GM23338 (cell line): Measurements from ENCODE around the gene GUCY1A2. TPM values are rescaled to one million over a fixed set of nuclear protein-coding genes. Genes with fewer than 3 reads are reported as not detected.

Experiments
- ATAC-seq: fragments of 200-7000 bp; cut with Tn5 transposase; 3 replicates; pipeline ENCODE4 v1.9.1; 2020
- DNase-seq: peaks from one replicate; pipeline ENCODE4 v3.0.0-alpha.2; 2015; ENCODE audit warnings: low spot score
- H2AFZ ChIP-seq: fragments of 200-600 bp; sonication (generic); 2 replicates; pipeline ENCODE4 v1.8.0; 2016; ENCODE audit warnings: antibody characterized with exemption, mild to moderate bottlenecking, moderate library complexity
- H3F3A ChIP-seq: fragments of 200-600 bp; sonication (generic); replicated peaks from 2 replicates; pipeline ENCODE4 v1.8.0; 2017; ENCODE audit warnings: antibody characterized with exemption, mixed run types, low read depth
- H3K27ac ChIP-seq: fragments of 200-600 bp; sonication (generic); 2 replicates; pipeline ENCODE4 v1.6.1; 2016; ENCODE audit warnings: low read depth
- H3K27me3 ChIP-seq: fragments of 200-600 bp; sonication (generic); 2 replicates; pipeline ENCODE4 v1.8.0; 2016; ENCODE audit warnings: mild to moderate bottlenecking, mixed run types, moderate library complexity; ENCODE audit not compliant: insufficient read depth
- H3K36me3 ChIP-seq: fragments of 200-600 bp; sonication (generic); 2 replicates; pipeline ENCODE4 v1.8.0; 2016; ENCODE audit warnings: mild to moderate bottlenecking; ENCODE audit not compliant: insufficient read depth
- H3K4me1 ChIP-seq: fragments of 200-600 bp; sonication (generic); 2 replicates; pipeline ENCODE4 v1.8.0; 2016; ENCODE audit warnings: mild to moderate bottlenecking, moderate library complexity; ENCODE audit not compliant: insufficient read depth
- H3K4me2 ChIP-seq: fragments of 200-600 bp; sonication (generic); 2 replicates; pipeline ENCODE4 v1.7.1; 2017; ENCODE audit warnings: mixed run types
- H3K4me3 ChIP-seq: fragments of 200-600 bp; sonication (generic); 2 replicates; pipeline ENCODE4 v1.6.1; 2016; ENCODE audit warnings: mixed run types
- H3K79me2 ChIP-seq: fragments of 200-600 bp; sonication (generic); replicated peaks from 2 replicates; pipeline ENCODE4 v1.8.0; 2017; ENCODE audit warnings: mild to moderate bottlenecking; ENCODE audit not compliant: insufficient read depth
- H3K9me2 ChIP-seq: fragments of 200-600 bp; sonication (generic); 2 replicates; pipeline ENCODE4 v1.8.0; 2017; ENCODE audit not compliant: insufficient read depth
- H4K20me1 ChIP-seq: fragments of 200-600 bp; sonication (generic); replicated peaks from 2 replicates; pipeline ENCODE4 v1.8.0; 2017; ENCODE audit warnings: mild to moderate bottlenecking; ENCODE audit not compliant: insufficient read depth
- H3K27ac Mint-ChIP-seq: 2 replicates; pipeline ENCODE4 v1.8.0; 2020; ENCODE audit warnings: inconsistent platforms, mild to moderate bottlenecking, moderate library complexity, mixed read lengths
- H3K27me3 Mint-ChIP-seq: 3 replicates; pipeline ENCODE4 v1.8.0; 2022; ENCODE audit warnings: low read depth, mild to moderate bottlenecking, moderate library complexity, mixed read lengths, inconsistent platforms; ENCODE audit not compliant: insufficient read depth, poor library complexity
- H3K36me3 Mint-ChIP-seq: 3 replicates; pipeline ENCODE4 v1.8.0; 2021; ENCODE audit warnings: low read depth, mild to moderate bottlenecking, inconsistent platforms, moderate library complexity, mixed read lengths
- H3K4me1 Mint-ChIP-seq: 3 replicates; pipeline ENCODE4 v1.8.0; 2020; ENCODE audit warnings: mild to moderate bottlenecking, inconsistent platforms, mixed read lengths
- H3K4me3 Mint-ChIP-seq: 3 replicates; pipeline ENCODE4 v1.8.0; 2021; ENCODE audit warnings: moderate library complexity, mild to moderate bottlenecking, inconsistent platforms, mixed read lengths
- H3K9me3 Mint-ChIP-seq: 3 replicates; pipeline ENCODE4 v1.8.0; 2020; ENCODE audit warnings: moderate library complexity, mild to moderate bottlenecking, inconsistent platforms, mixed read lengths
- CREB1 ChIP-seq: fragments of 250-450 bp; sonication (Bioruptor Pico); IDR thresholded peaks from 2 replicates; pipeline ENCODE4 v1.5.0; 2020; ENCODE audit warnings: low read depth, mild to moderate bottlenecking, moderate library complexity
- ETS1 ChIP-seq: IDR thresholded peaks from 2 replicates; pipeline ENCODE4 v1.6.1; 2016; ENCODE audit warnings: antibody characterized with exemption
- EZH2 ChIP-seq: fragments of 200-600 bp; sonication (generic); IDR thresholded peaks from one replicate; pipeline ENCODE4 v1.8.0; 2017; ENCODE audit warnings: antibody characterized with exemption, mild to moderate bottlenecking, low read depth; ENCODE audit not compliant: unreplicated experiment
- JUNB ChIP-seq: IDR thresholded peaks from one replicate; pipeline ENCODE4 v1.6.1; 2016; ENCODE audit warnings: antibody characterized with exemption; ENCODE audit not compliant: unreplicated experiment
- POLR2AphosphoS5 ChIP-seq: IDR thresholded peaks from 2 replicates; pipeline ENCODE4 v1.6.1; 2016; ENCODE audit warnings: antibody characterized with exemption, low read depth
- REST ChIP-seq: IDR thresholded peaks from one replicate; pipeline ENCODE4 v1.6.1; 2018; ENCODE audit warnings: antibody characterized with exemption; ENCODE audit not compliant: unreplicated experiment
- STAT1 ChIP-seq: IDR thresholded peaks from one replicate; pipeline ENCODE4 v1.6.1; 2016; ENCODE audit warnings: antibody characterized with exemption; ENCODE audit not compliant: unreplicated experiment
- ZNF114 ChIP-seq: fragments of 250-450 bp; sonication (Bioruptor Pico); IDR thresholded peaks from 2 replicates; pipeline ENCODE4 v1.5.0; 2020; ENCODE audit warnings: mild to moderate bottlenecking, moderate library complexity
- ZNF331 ChIP-seq: fragments of 250-450 bp; sonication (Bioruptor Pico); IDR thresholded peaks from 2 replicates; pipeline ENCODE4 v1.5.0; 2020; ENCODE audit warnings: low read depth, mild to moderate bottlenecking, moderate library complexity
- ZNF462 ChIP-seq: fragments of 250-450 bp; sonication (Bioruptor Pico); IDR thresholded peaks from 2 replicates; pipeline ENCODE4 v1.5.0; 2020; ENCODE audit warnings: mild to moderate bottlenecking, moderate library complexity
- polyA plus RNA-seq: library from polyadenylated mRNA; unstranded; fragments of >200 nt; fragmentation: Nextera tagmentation; extraction: Ambion mirVana; gene quantifications from 2 replicates; pipeline ENCODE4 v1.2.1, GENCODE V29; 2016
- total RNA-seq: library from RNA; depleted of rRNA; stranded (reverse); fragments of >200 nt; shearing (Covaris generic); gene quantifications from 2 replicates; pipeline ENCODE4 v1.2.3, GENCODE V29; 2014

The GUCY1A2 gene
- total and polyA plus RNA-seq, 2 experiments from 2014 or later, result 0.36 to 1.4 TPM

- TF ChIP-seq ZNF462 (CRISPR knock-in tag) (no peak), ZNF331 (no peak)
- Histone ChIP-seq H3K36me3 (no peaks in the 10 kb centered on the region), H3K4me2 (no peak overlapping the region), H2AFZ (no peak overlapping the region), H4K20me1 (no peaks in the 10 kb centered on the region), H3K4me3 (no peak overlapping the region), H3K9me2 (no peaks in the 10 kb centered on the region), H3K4me1 (peaks cover 2% of the 10 kb centered on the region; the same call in 1 of the 2 replicates), H3K79me2 (no peaks in the 10 kb centered on the region), H3K27me3 (no peaks in the 10 kb centered on the region), H3F3A (no peaks in the 10 kb centered on the region), H3K27ac (no peak overlapping the region)
- no peak overlapping the region for H3K27ac Mint-ChIP-seq
- no peaks in the 10 kb centered on the region for H3K4me1 Mint-ChIP-seq
- H3K27me3 Mint-ChIP-seq, result no peaks in the 10 kb centered on the region
- H3K36me3 Mint-ChIP-seq, result no peaks in the 10 kb centered on the region
- H3K9me3 Mint-ChIP-seq, result no peaks in the 10 kb centered on the region
- H3K4me3 Mint-ChIP-seq, result no peak overlapping the region
- DNase-seq (no peak), ATAC-seq (no peak)
Measured at GRCh38 chr11:106875013-106875412, 143.3 kb downstream of the GUCY1A2 start.

GRCh38 chr11:106872246-106872645 lies 146.0 kb downstream of the GUCY1A2 start:
- H3K27me3 ChIP-seq, result no peaks in the 10 kb centered on the region
- ATAC-seq (no peak), DNase-seq (no peak)
- TF ChIP-seq REST (no peak), ZNF331 (no peak), ZNF114 (no peak), JUNB (no peak), POLR2AphosphoS5 (no peak), ETS1 (no peak), EZH2 (no peak), CREB1 (CRISPR knock-in tag) (no peak), STAT1 (no peak)
- H3K27ac Mint-ChIP-seq, result no peak overlapping the region
- no peaks in the 10 kb centered on the region for H3K9me2 ChIP-seq
- no peak overlapping the region for H3K27ac ChIP-seq
- H3K9me3 Mint-ChIP-seq, result peaks cover 4% of the 10 kb centered on the region; the same call in 1 of the 3 replicates
- no peaks in the 10 kb centered on the region for H3K4me1 Mint-ChIP-seq
- no peak overlapping the region for H3K4me2 ChIP-seq
- no peaks in the 10 kb centered on the region for H3K79me2 ChIP-seq
- no peak overlapping the region for H3K4me3 ChIP-seq
- H3K27me3 Mint-ChIP-seq, result no peaks in the 10 kb centered on the region
- H4K20me1 ChIP-seq, result no peaks in the 10 kb centered on the region
- H3K4me3 Mint-ChIP-seq, result no peak overlapping the region
- H3K36me3 ChIP-seq, result no peaks in the 10 kb centered on the region
- no peak overlapping the region for H2AFZ ChIP-seq
- no peaks in the 10 kb centered on the region for H3K36me3 Mint-ChIP-seq
- no peaks in the 10 kb centered on the region for H3K4me1 ChIP-seq
- H3F3A ChIP-seq, result no peaks in the 10 kb centered on the region
